AG08396 (cell line): Measurements from ENCODE around the gene STK11IP.

Experiments
- DNase-seq: peaks from one replicate; pipeline ENCODE4 v3.0.0; 2012; ENCODE audit warnings: low spot score, mixed read lengths

The STK11IP gene

DNA sequence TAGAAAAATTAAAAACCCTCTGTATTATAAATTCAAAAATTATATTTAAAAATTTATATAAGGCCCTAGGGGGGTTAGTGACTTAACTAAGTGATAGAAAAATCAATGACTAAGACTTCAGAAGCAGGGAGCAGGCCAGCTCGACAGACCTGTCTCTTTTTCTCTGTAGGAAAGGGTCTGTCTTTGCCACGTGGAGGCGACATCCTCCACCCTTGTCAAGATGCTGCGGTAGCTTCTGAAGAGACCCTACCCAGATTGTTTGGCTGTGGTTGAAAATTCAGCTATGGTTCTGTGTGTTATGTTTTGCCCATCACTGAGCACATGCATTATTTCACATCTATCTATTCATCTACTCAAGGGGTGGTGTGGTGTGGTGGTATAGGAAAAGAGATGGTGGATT lies 21.6 kb downstream of the STK11IP start:
- no peak for DNase-seq

DNA sequence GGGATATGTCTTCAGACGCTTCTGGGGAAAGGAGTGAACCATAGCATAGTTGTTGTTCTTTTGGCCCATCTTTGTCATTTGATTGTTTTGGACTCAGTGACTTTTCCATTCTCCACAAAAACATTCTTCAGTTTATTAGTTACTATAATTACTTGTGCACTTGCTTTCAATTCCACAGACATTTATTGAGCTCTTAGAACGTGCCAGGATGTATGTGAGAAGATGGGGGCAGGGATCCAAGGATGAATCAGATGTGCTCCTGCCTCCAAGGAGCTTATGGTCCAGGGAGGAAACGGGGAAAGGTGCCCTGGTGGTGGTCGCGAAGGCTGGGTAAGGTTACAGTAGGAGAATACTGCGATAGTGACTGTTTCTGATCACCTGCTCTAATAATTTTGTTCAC lies 22.9 kb downstream of the STK11IP start:
- no peak for DNase-seq

DNA sequence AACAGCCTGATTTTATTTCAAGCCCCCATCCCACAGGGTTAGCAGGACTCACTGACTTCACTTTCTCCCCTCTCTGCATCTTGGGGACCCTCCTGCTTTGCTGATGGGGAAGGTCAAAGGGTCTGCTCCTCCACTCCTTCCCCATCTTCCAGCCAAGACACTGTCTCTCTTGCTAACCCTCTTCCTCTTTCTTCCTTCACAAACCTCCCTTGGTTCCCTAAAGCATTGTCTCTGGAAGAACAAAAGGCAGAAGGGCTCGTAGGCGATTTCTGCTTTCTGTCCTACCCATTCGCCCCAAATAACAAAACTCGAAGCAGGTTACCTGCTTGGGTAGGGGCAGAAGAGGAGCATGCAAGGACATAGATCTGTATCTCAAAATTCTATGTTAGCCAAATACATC lies 24.3 kb downstream of the STK11IP start:
- no peak for DNase-seq

DNA sequence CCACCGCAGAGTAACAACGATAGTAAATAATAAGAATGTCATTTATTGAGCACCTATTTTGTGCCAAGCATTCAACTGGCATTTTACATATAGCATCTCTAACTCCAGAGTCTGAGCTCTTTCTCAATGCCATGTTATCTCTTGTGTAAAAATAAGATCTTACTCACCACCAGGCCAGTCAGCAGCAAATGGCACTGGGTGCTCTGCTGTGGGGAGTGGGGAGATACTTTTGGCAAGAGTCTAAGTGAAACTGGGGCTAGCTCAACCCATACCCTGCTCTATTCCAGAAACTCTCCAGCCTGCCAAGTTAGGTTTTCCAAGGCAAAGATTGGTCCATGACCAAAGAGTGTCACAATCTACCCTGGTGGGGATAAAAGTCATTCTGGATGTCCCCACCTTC lies 24.8 kb downstream of the STK11IP start:
- no peak for DNase-seq

DNA sequence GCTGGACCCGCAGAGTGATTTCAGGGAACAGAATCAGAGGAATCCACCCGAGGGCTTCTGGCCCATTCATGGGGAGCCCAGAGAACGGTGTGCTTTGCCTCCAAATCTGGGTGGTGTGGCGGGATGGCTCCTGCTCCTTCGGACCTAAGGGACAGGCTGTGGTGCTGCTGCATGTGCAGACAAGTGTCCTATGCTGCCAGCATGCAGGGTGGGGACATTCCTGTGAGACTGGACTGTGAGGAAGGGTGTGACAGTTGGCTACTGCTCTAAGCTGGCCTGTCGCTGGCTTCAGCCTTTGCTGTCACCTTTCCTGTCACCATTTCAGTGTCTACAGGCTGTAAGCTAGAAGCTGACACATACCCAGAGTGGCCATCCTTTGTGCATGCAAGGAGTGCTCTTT lies 26.9 kb downstream of the STK11IP start:
- no peak for DNase-seq

DNA sequence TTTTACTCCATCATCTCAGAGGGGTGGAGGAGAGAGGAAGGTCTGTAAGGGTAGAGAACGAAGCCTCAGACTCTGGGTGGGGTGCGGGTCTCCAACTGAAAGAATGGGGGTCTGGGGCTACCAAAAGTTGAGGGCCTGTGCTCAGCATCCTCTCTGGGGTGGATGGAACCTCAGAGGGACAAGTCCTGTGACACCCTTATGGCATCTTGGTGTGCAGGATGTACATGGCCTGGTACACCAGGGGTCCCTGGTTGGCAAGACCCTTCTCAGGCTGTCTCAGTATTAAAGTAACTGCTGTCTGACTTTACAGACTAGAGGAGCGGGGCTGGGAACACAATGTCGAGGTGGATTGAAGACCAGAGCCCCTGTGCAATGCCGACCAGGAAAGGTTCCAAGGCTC lies 27.5 kb downstream of the STK11IP start:
- DNase-seq: no peak

DNA sequence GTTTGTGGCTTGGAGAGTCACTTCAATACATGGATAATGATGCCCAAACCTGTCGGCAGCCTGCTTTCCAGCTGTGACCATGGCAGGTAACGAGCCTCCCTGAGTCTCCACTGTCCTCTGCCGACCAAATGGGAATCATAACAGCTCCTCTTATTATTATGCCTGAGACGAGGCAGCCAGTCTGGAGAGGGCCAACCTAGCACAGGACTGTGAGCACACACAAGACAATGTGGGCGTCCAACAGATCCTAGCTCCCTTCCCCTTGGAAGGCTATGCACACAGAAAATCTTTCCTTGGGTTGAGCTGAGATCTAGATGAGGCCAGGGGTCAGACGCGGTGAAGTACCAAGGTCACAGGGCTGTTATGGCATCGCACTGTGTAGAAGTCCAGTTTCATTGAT lies 28.9 kb downstream of the STK11IP start:
- DNase-seq: no peak

DNA sequence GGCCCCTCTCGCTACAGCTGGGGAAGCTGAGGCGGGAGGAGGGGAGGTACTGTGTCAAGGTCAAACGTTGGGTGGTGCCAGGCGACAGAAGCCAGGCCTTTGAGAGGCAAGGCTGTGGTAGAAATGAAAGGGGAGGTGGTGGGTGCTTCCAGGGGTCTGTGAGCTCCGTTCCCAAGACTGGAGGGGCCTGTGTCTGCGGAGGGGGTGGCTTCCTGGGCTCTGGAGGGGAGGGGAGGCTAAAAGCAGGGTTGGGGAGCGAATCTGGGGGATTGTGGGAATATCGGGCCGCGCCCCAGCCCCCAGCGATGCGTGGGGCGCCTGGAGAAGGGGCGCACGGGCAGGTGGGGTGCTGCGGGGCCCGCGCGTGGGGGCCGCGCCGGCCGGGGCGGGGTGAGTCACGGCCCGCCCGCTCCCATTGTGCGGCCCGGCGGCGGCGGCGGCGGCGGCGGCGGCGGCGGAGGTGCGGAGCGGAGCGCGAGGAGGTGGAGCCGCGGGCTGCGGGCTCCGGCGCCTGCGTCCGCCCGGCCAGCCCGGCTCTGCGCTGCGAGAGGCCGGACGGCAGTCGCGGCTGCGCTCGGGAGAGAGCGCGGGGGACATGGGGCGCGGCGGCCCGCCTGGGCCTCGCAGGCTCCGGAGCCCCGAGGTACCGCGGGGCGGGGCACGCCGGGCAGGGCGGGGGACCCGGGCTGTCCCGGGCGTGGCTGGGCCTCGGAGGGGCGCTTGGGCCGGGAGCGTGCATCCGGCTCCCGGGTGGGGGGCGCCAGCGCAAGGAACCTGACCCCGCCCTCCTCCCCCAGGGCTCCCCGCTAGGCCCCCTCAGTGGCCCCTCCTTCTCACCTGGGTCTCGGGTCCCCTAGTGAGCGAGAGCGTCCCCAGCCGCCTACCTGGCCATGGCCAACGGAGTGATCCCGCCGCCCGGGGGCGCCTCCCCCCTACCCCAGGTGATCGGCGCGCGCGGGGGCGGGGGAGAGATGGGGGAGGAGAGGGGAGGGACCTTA lies 29.7 kb downstream of the STK11IP start, which contains the start of gene SLC4A3:
Gene SLC4A3, plus strand, starts transcription at position 528 of the 998 bp plus-strand sequence. Its CDS starts 363 bp downstream, at position 891.
- DNase-seq: peak; percentile 86

DNA sequence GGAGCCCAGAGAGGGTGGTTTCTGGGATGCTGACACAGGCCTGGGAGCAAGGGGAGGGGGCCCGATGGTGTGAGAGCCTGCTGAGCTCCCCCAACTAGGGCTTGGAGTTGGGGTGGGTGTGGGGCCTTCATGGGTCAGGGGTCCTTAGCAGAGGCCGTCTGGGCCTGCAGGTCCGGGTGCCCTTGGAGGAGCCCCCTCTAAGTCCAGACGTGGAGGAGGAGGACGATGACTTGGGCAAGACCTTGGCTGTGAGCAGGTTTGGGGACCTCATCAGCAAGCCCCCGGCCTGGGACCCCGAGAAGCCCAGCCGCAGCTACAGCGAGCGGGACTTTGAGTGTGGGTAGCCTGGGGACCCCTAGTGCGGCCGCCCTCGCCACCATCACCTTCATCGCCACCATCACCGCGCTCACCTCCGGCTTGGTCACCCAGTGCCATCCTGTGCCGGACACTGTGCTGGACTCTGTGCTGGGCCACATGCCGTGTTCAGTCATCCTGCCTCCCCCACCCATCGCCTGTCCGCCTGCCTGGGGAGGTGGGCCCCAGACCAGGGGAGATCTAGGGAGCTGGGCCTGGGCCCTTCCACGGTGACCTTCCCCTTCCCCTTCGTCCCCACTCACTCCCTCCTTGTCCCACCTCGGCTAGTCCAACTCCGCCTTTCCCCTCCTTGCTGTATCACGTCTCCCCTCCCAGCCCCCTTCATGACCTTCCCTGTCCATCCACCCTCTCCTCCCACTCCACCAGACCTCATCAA lies 30.8 kb downstream of the STK11IP start:
- no peak for DNase-seq

DNA sequence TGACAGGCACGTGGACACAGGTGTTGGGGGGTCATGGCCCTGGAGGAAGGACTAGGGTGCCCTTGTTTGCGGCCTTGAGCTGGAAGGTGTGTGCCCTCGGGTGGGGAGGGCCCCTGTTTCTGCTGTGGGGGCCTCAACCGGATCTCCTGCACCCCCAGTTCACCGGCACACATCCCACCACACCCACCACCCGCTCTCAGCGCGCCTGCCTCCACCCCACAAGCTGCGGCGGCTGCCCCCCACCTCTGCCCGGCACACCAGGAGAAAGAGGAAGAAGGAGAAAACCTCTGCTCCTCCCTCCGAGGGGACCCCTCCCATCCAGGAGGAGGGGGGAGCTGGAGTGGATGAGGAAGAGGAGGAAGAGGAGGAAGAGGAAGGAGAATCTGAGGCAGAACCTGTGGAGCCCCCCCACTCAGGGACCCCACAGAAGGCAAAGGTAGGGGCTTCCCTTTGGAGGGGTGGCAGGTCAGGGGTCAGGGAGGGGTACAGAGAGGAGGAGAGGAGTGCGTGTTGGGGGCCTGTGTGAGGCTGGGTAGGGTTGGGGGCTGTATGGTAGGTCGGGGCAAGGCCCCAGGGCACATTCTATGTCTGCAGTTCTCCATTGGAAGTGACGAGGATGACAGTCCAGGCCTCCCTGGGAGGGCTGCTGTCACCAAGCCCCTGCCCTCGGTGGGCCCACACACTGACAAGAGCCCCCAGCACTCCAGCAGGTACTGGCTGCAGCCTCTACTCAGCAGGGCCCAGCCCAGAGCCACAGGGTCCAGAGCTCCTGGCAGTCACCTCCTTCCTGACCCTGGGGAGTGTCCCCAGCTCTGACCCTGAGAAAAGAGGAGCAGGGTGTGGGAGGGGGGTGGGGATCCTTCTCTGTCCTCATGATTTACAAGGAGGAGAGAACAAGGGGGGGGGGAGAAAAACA lies 31.6 kb downstream of the STK11IP start:
- DNase-seq: no peak

DNA sequence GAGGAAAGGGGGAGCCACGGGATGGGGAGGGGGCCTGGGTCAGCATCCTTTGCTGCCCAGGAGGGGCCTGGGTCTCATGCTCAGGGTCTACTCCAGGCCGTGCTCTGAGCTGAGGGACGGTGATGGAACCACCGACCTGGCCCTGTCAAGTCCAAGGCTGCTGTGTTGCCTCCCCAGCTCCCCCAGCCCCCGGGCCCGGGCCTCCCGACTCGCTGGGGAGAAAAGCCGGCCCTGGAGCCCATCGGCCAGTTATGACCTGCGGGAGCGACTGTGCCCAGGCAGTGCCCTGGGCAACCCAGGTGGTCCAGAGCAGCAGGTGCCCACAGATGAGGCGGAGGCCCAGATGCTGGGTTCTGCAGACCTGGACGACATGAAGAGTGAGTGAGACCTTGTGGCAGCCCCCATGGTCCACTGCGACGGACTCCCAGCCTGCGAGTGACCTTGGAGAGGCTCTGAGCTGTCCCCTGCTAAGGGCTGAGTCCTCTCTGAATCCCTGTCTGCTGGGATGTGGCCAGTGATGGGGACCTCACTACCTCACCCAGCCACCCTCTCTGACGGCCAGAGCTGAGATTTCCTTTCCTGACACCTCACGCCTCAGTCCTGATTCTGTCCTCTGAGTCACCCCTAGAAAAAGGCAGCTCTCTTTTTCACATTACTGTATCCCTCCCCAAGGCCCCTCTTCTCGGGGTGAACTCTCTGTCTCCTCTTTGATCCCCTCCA lies 32.5 kb downstream of the STK11IP start:
- peak; percentile 60 for DNase-seq

DNA sequence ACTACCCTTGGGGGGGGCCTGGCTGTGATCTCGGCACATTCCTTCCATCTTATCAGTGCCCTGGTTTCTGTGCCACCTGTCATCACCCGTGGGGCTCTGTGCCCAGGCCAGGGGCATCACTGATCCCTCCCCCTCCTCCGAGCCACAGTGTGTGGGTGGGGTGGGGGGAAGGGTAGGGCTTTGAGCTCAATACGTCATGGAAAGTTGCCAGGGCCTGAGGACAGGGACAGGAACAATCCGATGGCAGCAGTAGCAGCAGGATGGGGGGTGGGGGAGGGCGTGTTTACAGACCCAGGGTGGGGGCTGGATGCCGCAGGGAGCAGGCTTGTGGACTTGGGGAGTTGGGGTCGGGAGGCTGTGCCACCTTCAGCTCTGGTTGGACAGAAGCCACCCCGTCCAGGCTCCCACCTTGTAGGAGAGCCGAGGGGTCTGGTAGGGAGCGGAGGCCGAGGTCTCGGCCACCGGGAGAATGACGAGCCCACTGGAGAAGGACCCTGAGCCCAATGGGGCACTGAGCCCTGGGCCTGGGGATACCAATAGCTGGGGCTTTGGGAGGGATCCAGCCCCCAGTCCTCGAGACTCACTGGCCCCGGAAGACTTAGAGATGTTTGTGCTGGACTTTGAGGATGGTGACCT lies 33.2 kb downstream of the STK11IP start:
- no peak for DNase-seq

DNA sequence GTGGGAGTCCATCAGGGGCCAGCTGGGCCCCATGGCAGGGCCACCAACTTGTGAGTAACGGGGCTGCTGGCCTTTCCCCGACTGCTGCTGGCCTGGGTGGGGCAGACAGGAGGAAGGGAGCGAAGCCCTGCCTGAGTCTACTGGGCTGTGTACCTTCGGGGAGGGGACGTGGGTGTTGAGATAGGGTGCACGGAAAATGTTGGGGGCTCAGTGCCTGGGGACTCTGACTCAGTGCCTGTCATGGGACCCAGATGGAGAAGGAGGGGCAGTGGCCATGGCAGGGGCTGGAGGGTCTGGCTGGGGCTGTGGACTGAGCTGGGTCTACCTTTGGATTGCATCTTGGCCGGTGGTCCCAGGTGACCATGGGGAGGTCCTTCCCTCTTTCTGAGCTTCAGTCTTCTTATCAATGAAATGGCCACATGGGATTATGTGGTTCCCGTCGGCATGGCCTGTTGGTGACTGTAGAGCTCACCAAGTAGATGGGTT lies 33.8 kb downstream of the STK11IP start:
- no peak for DNase-seq

DNA sequence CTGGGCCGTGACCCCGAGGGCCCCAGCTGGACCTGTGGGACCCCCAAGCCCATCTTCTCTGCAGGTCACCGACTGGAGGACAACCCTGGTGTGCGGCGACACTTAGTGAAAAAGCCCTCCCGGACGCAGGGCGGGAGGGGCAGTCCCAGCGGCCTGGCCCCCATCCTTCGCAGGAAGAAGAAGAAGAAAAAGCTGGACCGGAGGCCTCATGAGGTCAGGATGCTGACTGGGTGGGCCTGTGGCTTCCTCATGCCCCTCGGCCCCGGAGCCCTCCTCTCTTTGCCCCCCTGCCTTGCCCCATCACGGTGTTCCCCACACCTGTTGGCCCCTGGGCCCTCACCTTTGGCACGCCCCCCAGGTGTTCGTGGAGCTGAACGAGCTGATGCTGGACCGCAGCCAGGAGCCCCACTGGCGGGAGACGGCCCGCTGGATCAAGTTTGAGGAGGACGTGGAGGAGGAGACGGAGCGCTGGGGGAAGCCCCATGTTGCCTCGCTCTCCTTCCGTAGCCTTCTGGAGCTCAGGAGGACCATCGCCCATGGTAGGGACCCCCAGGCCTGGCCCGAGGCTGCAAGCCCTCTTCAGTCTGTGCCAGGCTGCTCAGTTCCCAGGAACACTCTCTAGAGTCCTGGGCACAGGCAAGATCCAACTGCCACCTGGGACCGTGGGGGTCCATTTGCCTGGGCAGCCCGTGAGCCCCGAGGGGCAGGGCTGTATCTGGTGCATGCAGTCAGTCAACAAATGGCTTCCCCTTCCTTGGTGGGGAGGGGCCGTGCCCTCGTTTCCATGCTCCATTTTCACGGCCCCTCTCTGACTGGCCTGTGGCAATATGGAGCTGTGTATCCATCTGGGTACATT lies 34.5 kb downstream of the STK11IP start:
- DNase-seq: no peak

DNA sequence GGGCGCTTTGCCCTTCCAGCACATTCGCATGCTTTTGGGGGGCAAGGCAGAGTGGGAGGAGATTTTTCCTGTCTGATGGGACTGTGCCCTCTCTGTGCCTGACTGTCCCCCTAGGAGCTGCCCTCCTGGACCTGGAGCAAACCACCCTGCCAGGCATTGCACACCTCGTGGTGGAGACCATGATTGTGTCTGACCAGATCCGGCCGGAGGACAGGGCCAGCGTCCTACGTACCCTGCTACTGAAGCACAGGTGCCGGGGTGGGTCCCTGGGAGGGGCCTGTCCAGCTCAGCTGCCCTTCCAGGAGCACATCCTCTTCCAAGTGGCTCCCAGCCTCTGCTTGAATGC lies 35.1 kb downstream of the STK11IP start:
- peak; percentile 3 for DNase-seq

DNA sequence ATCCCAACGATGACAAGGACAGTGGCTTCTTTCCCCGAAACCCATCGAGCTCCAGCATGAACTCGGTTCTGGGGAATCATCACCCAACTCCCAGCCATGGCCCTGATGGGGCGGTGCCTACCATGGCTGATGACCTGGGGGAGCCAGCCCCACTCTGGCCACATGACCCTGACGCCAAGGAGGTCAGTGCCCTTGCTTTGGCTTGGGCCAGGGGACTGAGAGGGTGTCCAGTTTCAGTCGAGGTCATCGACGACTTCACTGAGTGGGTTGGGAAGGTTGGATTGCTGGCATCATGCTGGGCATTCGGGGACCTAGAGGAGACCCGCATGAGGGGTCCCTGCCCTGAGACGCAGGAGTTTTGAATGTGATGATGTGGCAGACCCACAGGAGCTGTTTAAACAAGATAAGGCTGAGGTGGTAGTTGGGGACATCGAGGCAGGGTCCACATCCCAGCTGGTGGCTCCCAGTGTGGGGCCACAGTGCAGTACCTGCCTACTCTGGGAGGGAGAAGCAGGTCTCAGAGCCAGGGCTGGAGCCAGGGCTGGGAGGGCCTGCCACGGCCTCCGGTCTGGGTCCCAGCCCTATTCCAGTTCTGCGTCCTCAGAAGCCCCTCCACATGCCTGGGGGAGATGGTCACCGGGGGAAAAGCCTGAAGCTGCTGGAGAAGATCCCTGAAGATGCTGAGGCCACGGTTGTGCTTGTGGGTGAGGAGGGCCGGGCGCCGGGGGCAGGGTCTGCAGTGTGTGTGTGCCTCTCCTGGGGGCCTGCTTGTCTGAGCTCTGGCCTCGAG lies 35.8 kb downstream of the STK11IP start:
- DNase-seq: peak; percentile 7

DNA sequence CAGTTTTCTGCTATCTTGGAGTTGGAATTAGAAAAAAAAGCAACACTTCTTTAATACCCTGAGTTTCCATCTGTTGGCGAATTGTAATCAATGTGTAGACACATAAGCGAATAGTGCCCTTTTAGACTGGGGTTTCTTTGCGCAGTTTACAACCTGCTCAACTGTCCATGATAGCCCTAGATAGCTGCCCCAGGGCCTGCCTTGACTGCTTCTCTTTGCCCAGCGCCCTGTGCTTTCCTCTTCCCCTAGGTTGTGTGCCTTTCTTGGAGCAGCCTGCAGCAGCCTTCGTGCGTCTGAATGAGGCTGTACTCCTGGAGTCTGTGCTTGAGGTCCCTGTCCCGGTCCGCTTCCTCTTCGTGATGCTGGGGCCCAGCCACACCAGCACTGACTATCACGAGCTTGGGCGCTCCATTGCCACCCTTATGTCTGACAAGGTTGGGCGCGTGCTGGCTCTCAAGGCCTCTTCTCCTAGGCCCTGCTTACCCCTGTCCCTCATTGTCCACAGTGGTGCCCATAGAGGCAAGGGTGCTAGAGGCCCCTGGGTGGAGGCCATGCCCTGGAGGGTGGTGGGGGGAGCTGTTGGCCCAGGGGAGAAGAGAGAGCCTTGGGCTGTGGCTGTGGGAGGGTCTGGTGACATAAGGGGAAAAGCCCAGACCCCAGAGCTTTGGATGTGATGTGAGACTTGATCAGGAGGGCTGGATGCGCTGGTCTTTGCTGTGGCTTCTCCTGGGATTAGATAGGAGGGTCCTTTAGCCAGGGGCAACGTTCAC lies 36.7 kb downstream of the STK11IP start:
- DNase-seq: peak; percentile 9
